GM12878 (cell line): ENCODE measurements around the gene MEIG1. TPM values are rescaled to one million over a fixed set of nuclear protein-coding genes. Genes with fewer than 3 reads are reported as not detected.

Source experiments
- ATAC-seq: fragments of 200-7000 bp; cut with Tn5 transposase; 3 replicates; pipeline ENCODE4 v1.9.1; 2020; ENCODE audit warnings: mild to moderate bottlenecking, moderate library complexity
- BruUV-seq: library from RNA; stranded (reverse); fragments of 400-500 nt; replicated peaks from 2 replicates; lab custom pipeline; 2021; lab: Mats Ljungman, UMichigan
- CTCF ChIA-PET: fragments of 300-600 bp; sonication (Branson Sonifier 250); formaldehyde crosslinking; extraction: SDS; loops from one replicate; lab custom pipeline; 2021; ENCODE audit warnings: inconsistent platforms; lab: Yijun Ruan, JAX
- POLR2A ChIA-PET: fragments of 350-600 bp; formaldehyde crosslinking; extraction: SDS; loops from one replicate; lab custom pipeline; 2021; ENCODE audit warnings: inconsistent platforms; lab: Charles Lee
- RAD21 ChIA-PET: fragments of 300-600 bp; sonication (Branson Sonifier 250); formaldehyde crosslinking; loops from one replicate; lab custom pipeline; 2023; ENCODE audit warnings: antibody characterized with exemption; ENCODE audit not compliant: unreplicated experiment; lab: Charles Lee
- SMC1A ChIA-PET: fragments of 300-600 bp; sonication (Branson Sonifier 250); formaldehyde crosslinking; loops from one replicate; lab custom pipeline; 2023; ENCODE audit not compliant: unreplicated experiment, uncharacterized antibody; lab: Charles Lee
- DNase-seq: peaks from one replicate; pipeline ENCODE4 v3.0.0-alpha.2; 2011; ENCODE audit warnings: low read depth, low spot score
- FAIRE-seq: peaks from 3 replicates; lab custom pipeline; 2011; peaks lifted over from hg19 to GRCh38; lab: Jason Lieb, UNC
- H2AFZ ChIP-seq: 2 replicates; pipeline ENCODE4 v1.6.0; 2011; ENCODE audit warnings: low read depth, low read length, control low read depth; ENCODE audit not compliant: control insufficient read depth
- H3K27ac ChIP-seq: 2 replicates; pipeline ENCODE4 v1.5.1; 2011; ENCODE audit warnings: control low read depth; ENCODE audit not compliant: control insufficient read depth, insufficient read depth
- H3K27me3 ChIP-seq, 2 experiments: replicated peaks in 1 of 2; 2 replicates each; pipeline versions ENCODE4 v1.6.0 to v1.6.1; 2011; ENCODE audit warnings: low read length in 1 of 2; ENCODE audit not compliant: control insufficient read depth in 2 of 2, insufficient read depth in 2 of 2
- H3K36me3 ChIP-seq, 2 experiments: 2 replicates each; pipeline ENCODE4 v1.5.1; 2011; ENCODE audit warnings: low read length in 1 of 2; ENCODE audit not compliant: control insufficient read depth in 2 of 2, insufficient read depth in 2 of 2
- H3K4me1 ChIP-seq: 2 replicates; pipeline ENCODE4 v1.6.1; 2011; ENCODE audit warnings: mild to moderate bottlenecking, low read length, moderate library complexity, mixed read lengths; ENCODE audit not compliant: control insufficient read depth, insufficient read depth
- H3K4me2 ChIP-seq: 2 replicates; pipeline ENCODE4 v1.6.0; 2011; ENCODE audit warnings: control low read depth; ENCODE audit not compliant: control insufficient read depth, insufficient read depth
- H3K4me3 ChIP-seq: fragments of 200-600 bp; sonication (generic); 2 replicates; pipeline ENCODE4 v1.5.1; 2016
- H3K79me2 ChIP-seq: 2 replicates; pipeline ENCODE4 v1.6.0; 2011; ENCODE audit warnings: low read length; ENCODE audit not compliant: control insufficient read depth, insufficient read depth
- H3K9ac ChIP-seq: 2 replicates; pipeline ENCODE4 v1.8.0; 2011; ENCODE audit warnings: low read length, control low read depth, mixed read lengths; ENCODE audit not compliant: control insufficient read depth, insufficient read depth
- H3K9me3 ChIP-seq: replicated peaks from 3 replicates; pipeline ENCODE4 v1.5.1; 2011; ENCODE audit warnings: mild to moderate bottlenecking, low read length; ENCODE audit not compliant: control insufficient read depth, insufficient read depth
- H4K20me1 ChIP-seq: 2 replicates; pipeline ENCODE4 v1.6.0; 2011; ENCODE audit not compliant: control insufficient read depth, insufficient read depth
- CHD2 ChIP-seq: IDR thresholded peaks from 2 replicates; pipeline ENCODE4 v1.6.1; 2011; ENCODE audit warnings: low read depth, low read length, improper control_type of control experiment, borderline replicate concordance
- CTCF ChIP-seq, 3 experiments: IDR thresholded peaks in 2 of 3; conservative IDR thresholded peaks in 1 of 3; 2 replicates each; pipeline ENCODE4 v1.5.1; 2011; ENCODE audit warnings: low read depth in 3 of 3, low read length in 3 of 3, mild to moderate bottlenecking in 3 of 3, control low read depth in 2 of 3, moderate library complexity in 2 of 3, inconsistent platforms in 1 of 3, mixed read lengths in 1 of 3; ENCODE audit not compliant: control insufficient read depth in 2 of 3, insufficient read depth in 1 of 3; ENCODE audit errors: extremely low read depth in 1 of 3
- ESRRA ChIP-seq: IDR thresholded peaks from 2 replicates; pipeline ENCODE4 v1.6.1; 2012; ENCODE audit warnings: mild to moderate bottlenecking, low read length, improper control_type of control experiment
- IRF5 ChIP-seq: fragments of 450-650 bp; IDR thresholded peaks from 2 replicates; pipeline ENCODE4 v1.6.1; 2017; ENCODE audit warnings: borderline replicate concordance
- JUNB ChIP-seq: IDR thresholded peaks from 2 replicates; pipeline ENCODE4 v1.6.1; 2016; ENCODE audit warnings: antibody characterized with exemption, mild to moderate bottlenecking
- NR2C1 ChIP-seq: fragments of 450-650 bp; IDR thresholded peaks from 2 replicates; pipeline ENCODE4 v1.6.1; 2017; ENCODE audit warnings: antibody characterized with exemption, mild to moderate bottlenecking, moderate library complexity
- NR2F1 ChIP-seq: fragments of 450-650 bp; conservative IDR thresholded peaks from 2 replicates; pipeline ENCODE4 v1.6.1; 2017; ENCODE audit warnings: mild to moderate bottlenecking
- RAD21 ChIP-seq: IDR thresholded peaks from 2 replicates; pipeline ENCODE4 v1.6.1; 2011; ENCODE audit warnings: mild to moderate bottlenecking, low read depth, low read length, moderate library complexity; ENCODE audit not compliant: insufficient read depth
- SKIL ChIP-seq: fragments of 450-650 bp; IDR thresholded peaks from 2 replicates; pipeline ENCODE4 v1.6.1; 2017; ENCODE audit warnings: mild to moderate bottlenecking, low read depth, inconsistent platforms; ENCODE audit not compliant: poor library complexity, severe bottlenecking
- SMARCA5 ChIP-seq: fragments of 450-650 bp; IDR thresholded peaks from 2 replicates; pipeline ENCODE4 v1.6.1; 2017; ENCODE audit warnings: mild to moderate bottlenecking
- SP1 ChIP-seq: IDR thresholded peaks from one replicate; pipeline ENCODE4 v1.6.1; 2011; ENCODE audit warnings: low read depth, low read length
- SREBF1 ChIP-seq: IDR thresholded peaks from 2 replicates; pipeline ENCODE4 v1.6.1; 2012; ENCODE audit warnings: mild to moderate bottlenecking, low read length
- WGBS: methylation state at CpG from one replicate; pipeline ENCODE4 v1.1.6; 2016; ENCODE audit warnings: low lambda C conversion rate; ENCODE audit not compliant: insufficient replicate concordance, insufficient coverage; ENCODE audit errors: missing lambda C conversion rate; 5-methylcytosine and 5-hydroxymethylcytosine counted together
- in situ Hi-C: fragments of 300-500 bp; cut with MboI; formaldehyde crosslinking; loops from 9 replicates; pipeline ENCODE4 v1.14.3; 2018; ENCODE audit warnings: mixed read lengths
- intact Hi-C: fragments of 100-400 bp; cut with micrococcal nuclease; formaldehyde crosslinking; loops from one replicate; pipeline ENCODE4 v1.14.2; 2022; ENCODE audit not compliant: unreplicated experiment
- polyA plus RNA-seq, 11 experiments: library from polyadenylated mRNA; depleted of rRNA in 4 of 11; unstranded in 6 of 11; stranded (reverse) in 5 of 11; fragments of >200 nt; fragmentation: Nextera tagmentation in 4 of 11; fragmentation: Illumina TruSeq in 1 of 11; extraction: Ambion mirVana in 4 of 11; extraction: Trizol in 1 of 11; gene quantifications; 1 replicate in 1 of 11; 2 replicates in 10 of 11; pipeline versions ENCODE4 v1.2.1 to v1.2.3, GENCODE V29; 2011 to 2016; ENCODE audit warnings: inconsistent platforms in 2 of 11, missing spikeins in 2 of 11, low read depth in 1 of 11
- total RNA-seq, 4 experiments: library from RNA; depleted of rRNA in 3 of 4; stranded (reverse); fragments of >200 nt in 3 of 4; fragmentation: Illumina TruSeq in 1 of 4; extraction: Trizol in 1 of 4; gene quantifications; 2 replicates each; pipeline versions ENCODE4 v1.2.1 to v1.2.3, GENCODE V29; 2013 to 2021

MEIG1 gene
- total and polyA plus RNA-seq, 10 of the 15 experiments (the other 5 are each of a cell fraction or from before 2014, with no cell fraction given) = 0.13 to 1.9 (median 0.80) TPM; not detected in 2

- WGBS = 4% methylated on average over 21 of the region's 21 CpGs
- no peaks in the 10 kb centered on the region for H3K4me1 ChIP-seq
- in situ Hi-C loops = no loop called here
- H3K79me2 ChIP-seq = no peaks in the 10 kb centered on the region
- no peaks in the 10 kb centered on the region for H3K9me3 ChIP-seq
- H3K27ac ChIP-seq = no peak overlapping the region
- H3K9ac ChIP-seq = no peak overlapping the region
- ChIA-PET POLR2A (no interaction called here), RAD21 (no interaction called here), CTCF (no interaction called here), SMC1A (no interaction called here)
- DNase-seq (no peak), FAIRE-seq (no peak), ATAC-seq (no peak)
- BruUV-seq = no TSS peak
- H3K36me3 ChIP-seq = no peaks in the 10 kb centered on the region
- intact Hi-C loops = no loop called here
- no peaks in the 10 kb centered on the region for H3K27me3 ChIP-seq
- H3K4me3 ChIP-seq = no peak overlapping the region
- H4K20me1 ChIP-seq = no peaks in the 10 kb centered on the region
- H2AFZ ChIP-seq = no peak overlapping the region
- TF ChIP-seq ESRRA (no peak), SMARCA5 (no peak), JUNB (no peak), SKIL (no peak), SREBF1 (no peak), CHD2 (no peak), CTCF (IDR thresholded peaks at IDR 0.05 in 2 of 3, conservative IDR thresholded peaks at IDR 0.05 in 1 of 3; ENCODE audit: control insufficient read depth in 2 of 3, extremely low read depth in 1 of 3, insufficient read depth in 1 of 3, low read depth in 3 of 3, low read length in 3 of 3) (peak; percentile 11 to 23 (median 17); a peak in 3 of 6 replicates), IRF5 (no peak), NR2C1 (no peak), RAD21 (peak; percentile 20; the same call in 1 of the 2 replicates), SP1 (no peak), NR2F1 (no peak)
- H3K4me2 ChIP-seq = no peak overlapping the region
These were observed 16.6 kb downstream of the MEIG1 start for GRCh38 chr10:14975672-14976273.
